ENCODE data around the gene TRPM5. TPM values are rescaled to one million over a fixed set of nuclear protein-coding genes. Genes with fewer than 3 reads are reported as not detected.

The TRPM5 gene
- total RNA-seq, 1 experiment from 2014 or later, result 0.07 TPM

DNA sequence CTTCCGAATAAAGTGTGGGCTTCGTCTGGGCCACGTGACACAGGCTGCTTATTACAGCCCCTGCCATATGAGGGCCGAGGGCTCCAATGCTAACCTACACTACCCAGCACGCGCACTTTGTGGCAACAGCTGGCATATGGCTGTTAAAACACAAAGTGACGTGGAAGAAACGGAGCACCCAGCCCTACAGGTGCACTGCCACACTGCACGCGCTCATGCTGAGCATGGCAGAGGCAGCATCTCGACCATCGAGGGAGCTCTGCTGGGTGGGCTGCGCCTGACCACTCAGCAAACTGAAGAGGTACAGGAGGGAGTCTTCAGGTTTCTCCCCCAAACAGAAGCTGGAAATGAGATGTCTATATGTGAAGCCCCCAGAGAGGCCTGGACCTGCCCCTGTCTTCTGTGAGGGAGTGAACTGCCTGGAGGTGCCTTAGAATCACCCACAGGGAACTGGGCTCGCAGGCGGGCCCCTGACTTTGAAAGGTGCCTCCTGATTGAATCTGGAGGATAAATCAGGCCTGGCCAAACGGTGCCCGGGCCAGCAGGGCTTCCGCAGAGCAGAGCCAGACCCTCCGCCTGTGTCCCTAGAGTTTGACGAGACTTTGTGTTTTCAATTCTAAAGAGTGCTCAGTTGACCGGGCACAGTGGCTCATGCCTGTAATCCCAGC is 25.5 kb downstream of the TRPM5 start (continued):
- TF ChIP-seq GRHL2 (CRISPR knock-in tag; IDR thresholded peaks at IDR 0.05; ENCODE audit: insufficient replicate concordance, severe bottlenecking), result no peak

DNA sequence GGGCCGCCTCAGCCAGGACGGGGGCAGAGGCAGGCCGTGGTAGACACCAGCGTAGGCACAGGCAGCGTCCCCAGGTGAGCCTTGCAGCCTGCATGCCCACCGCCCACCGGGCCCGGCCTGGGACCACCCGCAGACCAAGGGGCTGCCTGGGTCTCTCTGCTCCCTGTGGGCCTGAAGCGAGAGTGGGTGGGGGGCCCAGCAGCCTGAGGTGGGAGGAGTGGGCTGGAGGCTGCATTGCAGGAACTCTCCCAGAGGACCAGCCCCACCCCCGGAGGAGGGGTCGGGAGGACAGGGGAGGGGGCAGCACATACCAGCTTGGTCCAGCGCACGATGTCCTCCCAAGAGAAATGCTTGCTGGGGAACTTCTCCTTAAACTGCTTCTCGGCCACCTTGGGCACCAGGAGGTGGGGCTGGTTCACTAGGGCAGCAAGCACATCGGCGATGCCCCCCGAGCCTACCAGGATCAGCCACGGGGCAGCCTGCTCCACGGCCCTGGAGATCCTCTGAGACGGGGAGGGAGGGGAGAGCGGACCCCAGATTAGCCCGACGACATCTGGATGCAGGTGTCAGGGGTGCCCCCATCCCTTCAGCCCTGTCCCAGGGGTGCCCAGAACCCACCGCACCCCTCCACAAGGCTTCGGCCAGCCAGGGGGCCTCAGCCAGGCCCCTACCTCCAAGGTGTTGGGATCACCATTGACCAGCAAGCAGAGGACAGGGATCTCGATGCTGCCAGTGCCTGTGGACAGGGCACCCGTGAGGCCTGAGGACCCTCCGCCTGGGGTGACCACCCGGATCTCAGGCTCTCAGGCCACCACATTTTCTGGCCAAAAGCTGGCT is 26.2 kb downstream of the TRPM5 start:
- DNase-seq (ENCODE audit: low spot score), result no peak
- CTCF ChIA-PET, result interaction anchor here (0.5 to 7.6 kb wide), 9 partner anchors 10 to 1037 kb away, joined by 3 to 398 read pairs (median 5); partner anchors contain the start of genes C11orf21, TSPAN32 and TSSC4

DNA sequence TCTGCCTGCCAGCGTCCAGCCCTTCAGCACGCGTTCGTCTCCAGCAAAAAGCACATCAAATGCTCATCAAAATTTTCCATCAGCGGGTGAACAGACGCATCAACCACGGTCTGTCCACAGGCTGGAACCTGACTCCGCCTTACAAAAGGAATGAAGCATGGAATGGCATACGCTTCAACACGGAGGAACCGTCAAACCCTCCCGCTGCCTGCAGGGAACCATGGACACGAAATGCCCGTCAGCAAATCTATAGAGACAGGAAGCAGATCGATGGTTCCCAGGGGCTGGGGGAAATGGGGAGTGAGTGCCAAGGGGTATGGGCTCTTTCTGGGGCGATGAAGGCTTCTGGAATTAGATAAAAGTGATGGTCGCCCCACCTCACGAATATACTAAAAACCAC is 27.5 kb downstream of the TRPM5 start:
- Mint-ChIP-seq H3K4me1 (no peaks in the 10 kb centered on the region), H3K4me3 (no peak overlapping the region), H3K27me3 (ENCODE audit: low read depth) (no peaks in the 10 kb centered on the region), H3K9me3 (no peaks in the 10 kb centered on the region), H3K36me3 (no peaks in the 10 kb centered on the region), H3K27ac (no peak overlapping the region)
- POLR2A ChIA-PET, result no interaction called here
- no peak for DNase-seq (ENCODE audit: low spot score)
- CTCF ChIA-PET, result interaction anchor here (0.8 to 7.6 kb wide), 4 partner anchors 15 to 230 kb away, joined by 4 to 398 read pairs (median 6); partner anchors contain the start of genes C11orf21, TSPAN32 and TSSC4
- ATAC-seq, result no peak
- TF ChIP-seq ZNF263 (CRISPR knock-in tag; IDR thresholded peaks at IDR 0.05; ENCODE audit: low read depth) (no peak), CREB1 (CRISPR knock-in tag; IDR thresholded peaks at IDR 0.05) (no peak), NR1H2 (CRISPR knock-in tag; IDR thresholded peaks at IDR 0.05) (no peak)
- TF ChIP-seq, protein P1, sequence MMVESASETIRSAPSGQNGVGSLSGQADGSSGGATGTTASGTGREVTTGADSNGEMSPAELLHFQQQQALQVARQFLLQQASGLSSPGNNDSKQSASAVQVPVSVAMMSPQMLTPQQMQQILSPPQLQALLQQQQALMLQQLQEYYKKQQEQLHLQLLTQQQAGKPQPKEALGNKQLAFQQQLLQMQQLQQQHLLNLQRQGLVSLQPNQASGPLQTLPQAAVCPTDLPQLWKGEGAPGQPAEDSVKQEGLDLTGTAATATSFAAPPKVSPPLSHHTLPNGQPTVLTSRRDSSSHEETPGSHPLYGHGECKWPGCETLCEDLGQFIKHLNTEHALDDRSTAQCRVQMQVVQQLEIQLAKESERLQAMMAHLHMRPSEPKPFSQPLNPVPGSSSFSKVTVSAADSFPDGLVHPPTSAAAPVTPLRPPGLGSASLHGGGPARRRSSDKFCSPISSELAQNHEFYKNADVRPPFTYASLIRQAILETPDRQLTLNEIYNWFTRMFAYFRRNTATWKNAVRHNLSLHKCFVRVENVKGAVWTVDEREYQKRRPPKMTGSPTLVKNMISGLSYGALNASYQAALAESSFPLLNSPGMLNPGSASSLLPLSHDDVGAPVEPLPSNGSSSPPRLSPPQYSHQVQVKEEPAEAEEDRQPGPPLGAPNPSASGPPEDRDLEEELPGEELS (CRISPR knock-in tag; IDR thresholded peaks at IDR 0.05), result no peak
- TF ChIP-seq, protein P2, sequence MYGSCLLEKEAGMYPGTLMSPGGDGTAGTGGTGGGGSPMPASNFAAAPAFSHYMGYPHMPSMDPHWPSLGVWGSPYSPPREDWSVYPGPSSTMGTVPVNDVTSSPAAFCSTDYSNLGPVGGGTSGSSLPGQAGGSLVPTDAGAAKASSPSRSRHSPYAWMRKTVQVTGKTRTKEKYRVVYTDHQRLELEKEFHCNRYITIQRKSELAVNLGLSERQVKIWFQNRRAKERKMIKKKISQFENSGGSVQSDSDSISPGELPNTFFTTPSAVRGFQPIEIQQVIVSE (CRISPR knock-in tag; IDR thresholded peaks at IDR 0.05; ENCODE audit: borderline replicate concordance), result no peak
- TF ChIP-seq, protein P3, sequence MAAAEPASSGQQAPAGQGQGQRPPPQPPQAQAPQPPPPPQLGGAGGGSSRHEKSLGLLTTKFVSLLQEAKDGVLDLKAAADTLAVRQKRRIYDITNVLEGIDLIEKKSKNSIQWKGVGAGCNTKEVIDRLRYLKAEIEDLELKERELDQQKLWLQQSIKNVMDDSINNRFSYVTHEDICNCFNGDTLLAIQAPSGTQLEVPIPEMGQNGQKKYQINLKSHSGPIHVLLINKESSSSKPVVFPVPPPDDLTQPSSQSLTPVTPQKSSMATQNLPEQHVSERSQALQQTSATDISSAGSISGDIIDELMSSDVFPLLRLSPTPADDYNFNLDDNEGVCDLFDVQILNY (CRISPR knock-in tag; IDR thresholded peaks at IDR 0.05), result no peak

More for the DNA sequence above, 26.2 kb downstream of the TRPM5 start:
- POLR2A ChIA-PET, result no interaction called here
- no peak for ATAC-seq
- Mint-ChIP-seq H3K9me3 (no peaks in the 10 kb centered on the region), H3K27me3 (ENCODE audit: low read depth) (no peaks in the 10 kb centered on the region), H3K36me3 (no peaks in the 10 kb centered on the region), H3K27ac (no peak overlapping the region), H3K4me3 (no peak overlapping the region), H3K4me1 (no peaks in the 10 kb centered on the region)
- TF ChIP-seq, protein P4, sequence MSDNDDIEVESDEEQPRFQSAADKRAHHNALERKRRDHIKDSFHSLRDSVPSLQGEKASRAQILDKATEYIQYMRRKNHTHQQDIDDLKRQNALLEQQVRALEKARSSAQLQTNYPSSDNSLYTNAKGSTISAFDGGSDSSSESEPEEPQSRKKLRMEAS (CRISPR knock-in tag; IDR thresholded peaks at IDR 0.05), result no peak
- TF ChIP-seq ZNF263 (CRISPR knock-in tag; IDR thresholded peaks at IDR 0.05; ENCODE audit: low read depth) (no peak), FOXP1 (CRISPR knock-in tag; IDR thresholded peaks at IDR 0.05; ENCODE audit: borderline replicate concordance) (no peak), ZNF219 (CRISPR knock-in tag; IDR thresholded peaks at IDR 0.05; ENCODE audit: borderline replicate concordance) (no peak), SMAD3 (CRISPR knock-in tag; IDR thresholded peaks at IDR 0.05; ENCODE audit: borderline replicate concordance) (no peak), ZNF396 (CRISPR knock-in tag; IDR thresholded peaks at IDR 0.05; ENCODE audit: borderline replicate concordance) (no peak)

All from WTC11 (cell line).